Neural cell (in vitro differentiated cells): Measurements from ENCODE around the gene SH3BGR. TPM values are rescaled to one million over a fixed set of nuclear protein-coding genes. Genes with fewer than 3 reads are reported as not detected.

ENCODE experiments used
- H2AFZ ChIP-seq: fragments of 200-600, 300-800 bp; sonication (generic), shearing (Covaris generic); 2 replicates; pipeline ENCODE4 v1.6.0; 2014; ENCODE audit warnings: low read depth, mild to moderate bottlenecking, antibody characterized with exemption, low read length, moderate library complexity
- H3F3A ChIP-seq: fragments of 200-600 bp; shearing (Covaris generic); 2 replicates; pipeline ENCODE4 v1.6.1; 2016; ENCODE audit warnings: mild to moderate bottlenecking, moderate library complexity, mixed read lengths, antibody characterized with exemption, low read length; ENCODE audit not compliant: insufficient read depth, poor library complexity, severe bottlenecking
- H3K27ac ChIP-seq: fragments of 200-600, 300-800 bp; sonication (generic), shearing (Covaris generic); 2 replicates; pipeline ENCODE4 v1.5.1; 2014; ENCODE audit warnings: mild to moderate bottlenecking, low read length, moderate library complexity
- H3K27me3 ChIP-seq: fragments of 300-800, 200-600 bp; sonication (generic), shearing (Covaris generic); 2 replicates; pipeline ENCODE4 v1.6.0; 2014; ENCODE audit warnings: mild to moderate bottlenecking, low read depth, low read length, moderate library complexity; ENCODE audit not compliant: insufficient read depth
- H3K36me3 ChIP-seq: fragments of 300-800, 200-600 bp; sonication (generic), shearing (Covaris generic); 2 replicates; pipeline ENCODE4 v1.5.1; 2014; ENCODE audit warnings: mild to moderate bottlenecking, antibody characterized with exemption, low read length, moderate library complexity; ENCODE audit not compliant: insufficient read depth
- H3K4me2 ChIP-seq: fragments of 300-800, 200-600 bp; sonication (generic), shearing (Covaris generic); 2 replicates; pipeline ENCODE4 v1.6.0; 2014; ENCODE audit warnings: mild to moderate bottlenecking, low read length
- H3K4me3 ChIP-seq: fragments of 300-800, 200-600 bp; sonication (generic), shearing (Covaris generic); 2 replicates; pipeline ENCODE4 v1.5.1; 2014; ENCODE audit warnings: mild to moderate bottlenecking, low read length, moderate library complexity
- H3K79me2 ChIP-seq: fragments of 200-600 bp; shearing (Covaris generic); replicated peaks from 2 replicates; pipeline ENCODE4 v1.6.0; 2014; ENCODE audit warnings: mild to moderate bottlenecking, low read length, moderate library complexity; ENCODE audit not compliant: insufficient read depth
- H3K9ac ChIP-seq: fragments of 300-800, 200-600 bp; sonication (generic), shearing (Covaris generic); 2 replicates; pipeline ENCODE4 v1.6.1; 2016; ENCODE audit warnings: mild to moderate bottlenecking, low read length, mixed read lengths
- H3K9me2 ChIP-seq: fragments of 200-600 bp; shearing (Covaris generic); 2 replicates; pipeline ENCODE4 v1.6.1; 2016; ENCODE audit warnings: mild to moderate bottlenecking, low read length, mixed read lengths; ENCODE audit not compliant: insufficient read depth
- H3K9me3 ChIP-seq: fragments of 200-600, 300-800 bp; sonication (generic), shearing (Covaris generic); 2 replicates; pipeline ENCODE4 v1.6.1; 2016; ENCODE audit warnings: mild to moderate bottlenecking, mixed run types, low read length, moderate library complexity, mixed read lengths
- H4K20me1 ChIP-seq: fragments of 200-600 bp; shearing (Covaris generic); 2 replicates; pipeline ENCODE4 v1.6.1; 2016; ENCODE audit warnings: mild to moderate bottlenecking, mixed run types; ENCODE audit not compliant: insufficient read depth
- EP300 ChIP-seq: fragments of 450-650 bp; conservative IDR thresholded peaks from 2 replicates; pipeline ENCODE4 v1.6.1; 2014; ENCODE audit warnings: antibody characterized with exemption, mild to moderate bottlenecking, moderate library complexity; ENCODE audit not compliant: poor library complexity, severe bottlenecking
- EZH2 ChIP-seq: fragments of 200-600, 300-800 bp; shearing (Covaris generic), sonication (generic); IDR thresholded peaks from 2 replicates; pipeline ENCODE4 v1.6.1; 2014; ENCODE audit warnings: antibody characterized with exemption, low read length, borderline replicate concordance, mild to moderate bottlenecking; ENCODE audit not compliant: insufficient read depth, poor library complexity, severe bottlenecking
- MXI1 ChIP-seq: fragments of 450-650 bp; conservative IDR thresholded peaks from 2 replicates; pipeline ENCODE4 v1.6.1; 2014; ENCODE audit warnings: antibody characterized with exemption, mild to moderate bottlenecking; ENCODE audit not compliant: poor library complexity, severe bottlenecking
- POLR2AphosphoS5 ChIP-seq: IDR thresholded peaks from 2 replicates; pipeline ENCODE4 v1.6.1; 2012
- RAD21 ChIP-seq: fragments of 450-650 bp; conservative IDR thresholded peaks from 2 replicates; pipeline ENCODE4 v1.6.1; 2014; ENCODE audit warnings: antibody characterized with exemption, mild to moderate bottlenecking, moderate library complexity
- SMC3 ChIP-seq: fragments of 450-650 bp; conservative IDR thresholded peaks from 2 replicates; pipeline ENCODE4 v1.6.1; 2014; ENCODE audit warnings: antibody characterized with exemption, mild to moderate bottlenecking, moderate library complexity; ENCODE audit not compliant: poor library complexity
- TAF1 ChIP-seq: IDR thresholded peaks from 2 replicates; pipeline ENCODE4 v1.6.1; 2012; ENCODE audit warnings: low read depth
- polyA plus RNA-seq: library from polyadenylated mRNA; depleted of rRNA; stranded (reverse); fragments of >200 nt; gene quantifications from 2 replicates; pipeline ENCODE4 v1.2.3, GENCODE V29; 2014
- TF ChIP-seq, protein P1 (sequence below): fragments of 450-650 bp; IDR thresholded peaks from 2 replicates; pipeline ENCODE4 v1.5.1; 2014; ENCODE audit warnings: antibody characterized with exemption, mild to moderate bottlenecking, moderate library complexity; ENCODE audit not compliant: poor library complexity, severe bottlenecking
- TF ChIP-seq, protein P2 (sequence below): IDR thresholded peaks from 2 replicates; pipeline ENCODE4 v1.6.1; 2012; ENCODE audit warnings: borderline replicate concordance

The SH3BGR gene
- polyA plus RNA-seq, 1 donor from 2014 or later = 13.8 TPM

DNA sequence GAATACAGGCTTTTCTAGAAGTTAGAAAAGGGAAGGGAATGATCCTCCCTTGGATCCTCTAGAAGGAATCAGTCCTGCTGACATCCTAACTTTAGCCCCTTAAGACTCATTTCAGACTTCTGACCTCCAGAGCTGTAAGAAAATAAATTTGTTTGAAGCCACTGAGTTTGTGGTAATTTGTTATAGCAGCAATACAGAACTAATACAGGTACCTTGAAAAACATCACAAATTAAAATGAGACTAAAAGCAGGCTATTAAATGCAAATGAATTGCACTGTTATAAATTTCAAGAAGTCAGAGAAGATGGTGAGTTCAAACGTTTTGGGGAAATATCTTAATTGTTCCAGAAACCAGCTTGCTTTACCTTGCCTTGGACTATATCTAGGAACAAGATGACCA, 12.5 kb upstream of the SH3BGR start:
- Histone ChIP-seq H3K27ac (no peak overlapping the region), H4K20me1 (no peaks in the 10 kb centered on the region), H3K36me3 (no peaks in the 10 kb centered on the region), H2AFZ (no peak overlapping the region), H3K9ac (no peak overlapping the region), H3K27me3 (no peaks in the 10 kb centered on the region), H3K79me2 (no peaks in the 10 kb centered on the region), H3K4me2 (no peak overlapping the region), H3F3A (no peaks in the 10 kb centered on the region), H3K9me3 (no peaks in the 10 kb centered on the region), H3K4me3 (no peak overlapping the region), H3K9me2 (no peaks in the 10 kb centered on the region)
- no peak for TF ChIP-seq EZH2

DNA sequence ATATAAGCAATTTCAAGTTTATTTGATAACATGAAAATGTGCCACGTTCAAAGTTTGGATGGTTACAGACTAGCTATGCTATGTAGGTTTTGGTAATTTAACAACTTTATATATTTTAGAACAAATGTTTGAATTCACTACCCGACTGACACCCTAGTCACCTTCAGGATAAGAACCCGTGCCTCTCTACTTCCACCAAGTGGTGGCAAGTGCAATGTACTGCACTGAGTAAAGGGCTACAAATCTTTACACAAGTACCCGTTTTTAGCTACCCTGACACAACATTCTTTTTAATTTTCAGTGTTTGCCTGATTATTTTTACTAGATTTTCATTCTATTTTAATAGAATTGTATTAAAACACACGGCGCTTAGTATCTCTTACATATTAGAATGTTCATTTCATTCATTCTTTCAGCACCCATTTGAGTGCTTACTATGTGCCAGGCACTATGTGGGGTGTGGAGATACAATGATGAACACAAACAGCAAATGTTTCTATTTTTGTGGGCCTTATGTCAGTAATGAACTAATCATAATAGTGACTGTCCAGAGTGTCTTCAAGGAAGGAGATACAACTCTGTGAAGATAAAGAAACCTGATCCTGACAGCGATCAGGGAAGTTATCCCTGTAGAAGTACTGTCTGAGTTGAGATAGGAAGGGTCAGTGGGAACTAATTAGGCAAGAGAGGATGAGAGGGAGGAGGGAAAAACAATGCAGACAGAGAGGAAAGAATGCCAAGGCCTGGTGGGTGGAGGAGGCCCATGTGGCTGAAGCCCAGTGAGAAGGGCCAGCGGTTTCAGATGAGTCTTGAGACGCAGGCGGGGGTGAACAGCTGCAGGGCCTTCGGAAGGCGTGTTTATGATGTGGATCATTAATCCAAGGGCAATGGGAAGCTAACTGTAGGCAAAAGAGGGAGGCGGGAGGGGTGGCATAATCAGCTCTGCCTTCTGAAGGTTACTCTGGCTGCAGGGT, 10.0 kb upstream of the SH3BGR start:
- peak; percentile 78 for TF ChIP-seq SMC3
- no peak for TF ChIP-seq EZH2
- TF ChIP-seq, protein P1, sequence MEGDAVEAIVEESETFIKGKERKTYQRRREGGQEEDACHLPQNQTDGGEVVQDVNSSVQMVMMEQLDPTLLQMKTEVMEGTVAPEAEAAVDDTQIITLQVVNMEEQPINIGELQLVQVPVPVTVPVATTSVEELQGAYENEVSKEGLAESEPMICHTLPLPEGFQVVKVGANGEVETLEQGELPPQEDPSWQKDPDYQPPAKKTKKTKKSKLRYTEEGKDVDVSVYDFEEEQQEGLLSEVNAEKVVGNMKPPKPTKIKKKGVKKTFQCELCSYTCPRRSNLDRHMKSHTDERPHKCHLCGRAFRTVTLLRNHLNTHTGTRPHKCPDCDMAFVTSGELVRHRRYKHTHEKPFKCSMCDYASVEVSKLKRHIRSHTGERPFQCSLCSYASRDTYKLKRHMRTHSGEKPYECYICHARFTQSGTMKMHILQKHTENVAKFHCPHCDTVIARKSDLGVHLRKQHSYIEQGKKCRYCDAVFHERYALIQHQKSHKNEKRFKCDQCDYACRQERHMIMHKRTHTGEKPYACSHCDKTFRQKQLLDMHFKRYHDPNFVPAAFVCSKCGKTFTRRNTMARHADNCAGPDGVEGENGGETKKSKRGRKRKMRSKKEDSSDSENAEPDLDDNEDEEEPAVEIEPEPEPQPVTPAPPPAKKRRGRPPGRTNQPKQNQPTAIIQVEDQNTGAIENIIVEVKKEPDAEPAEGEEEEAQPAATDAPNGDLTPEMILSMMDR = peak; percentile 78
- TF ChIP-seq EP300 = no peak
- TF ChIP-seq RAD21 = peak; percentile 79
- Histone ChIP-seq H3F3A (no peaks in the 10 kb centered on the region), H3K79me2 (no peaks in the 10 kb centered on the region), H3K27ac (no peak overlapping the region), H3K27me3 (no peaks in the 10 kb centered on the region), H3K4me3 (no peak overlapping the region), H3K9ac (no peak overlapping the region), H2AFZ (no peak overlapping the region), H3K36me3 (no peaks in the 10 kb centered on the region), H4K20me1 (no peaks in the 10 kb centered on the region), H3K9me2 (no peaks in the 10 kb centered on the region), H3K9me3 (no peaks in the 10 kb centered on the region), H3K4me2 (no peak overlapping the region)

DNA sequence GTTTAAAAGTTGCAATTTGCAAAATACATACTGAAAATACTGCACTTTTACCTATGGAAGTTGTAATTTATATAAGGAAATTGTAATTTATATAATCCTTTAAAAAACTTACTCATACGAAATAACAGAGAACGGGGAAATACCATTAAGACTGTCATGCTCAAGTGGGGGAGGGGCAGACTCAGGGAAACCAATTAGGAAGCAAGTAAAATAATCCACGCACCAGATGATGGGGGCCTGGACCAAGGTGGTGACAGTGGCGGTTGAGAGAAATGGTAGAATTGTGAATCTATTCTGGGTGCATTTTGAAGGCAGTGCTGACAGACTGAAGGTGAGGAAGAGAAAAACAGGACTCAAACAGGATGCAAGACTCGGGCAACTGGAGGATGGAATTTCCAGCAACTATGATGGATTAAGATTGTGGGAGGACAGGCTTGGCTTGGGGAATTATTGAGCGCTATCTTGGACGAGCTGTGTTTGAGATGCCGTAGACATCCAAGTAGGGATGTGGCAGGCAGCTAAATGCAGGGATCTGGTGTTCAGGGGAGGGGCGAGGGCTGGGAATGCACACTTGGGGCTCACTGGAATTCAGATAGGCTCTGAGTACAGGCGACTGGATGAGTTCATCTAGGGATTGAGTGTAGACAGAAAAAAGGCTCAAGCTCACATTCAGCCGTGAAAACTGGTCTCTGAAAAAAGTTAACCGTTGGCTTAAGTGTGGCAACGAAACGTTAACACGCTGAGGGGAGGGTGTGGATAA, 7.2 kb upstream of the SH3BGR start:
- peak overlapping the region; percentile 87 for H3K27ac ChIP-seq
- TF ChIP-seq TAF1 = no peak
- no peak for TF ChIP-seq EZH2
- no peak for TF ChIP-seq EP300
- TF ChIP-seq RAD21 = no peak
- TF ChIP-seq, protein P2, sequence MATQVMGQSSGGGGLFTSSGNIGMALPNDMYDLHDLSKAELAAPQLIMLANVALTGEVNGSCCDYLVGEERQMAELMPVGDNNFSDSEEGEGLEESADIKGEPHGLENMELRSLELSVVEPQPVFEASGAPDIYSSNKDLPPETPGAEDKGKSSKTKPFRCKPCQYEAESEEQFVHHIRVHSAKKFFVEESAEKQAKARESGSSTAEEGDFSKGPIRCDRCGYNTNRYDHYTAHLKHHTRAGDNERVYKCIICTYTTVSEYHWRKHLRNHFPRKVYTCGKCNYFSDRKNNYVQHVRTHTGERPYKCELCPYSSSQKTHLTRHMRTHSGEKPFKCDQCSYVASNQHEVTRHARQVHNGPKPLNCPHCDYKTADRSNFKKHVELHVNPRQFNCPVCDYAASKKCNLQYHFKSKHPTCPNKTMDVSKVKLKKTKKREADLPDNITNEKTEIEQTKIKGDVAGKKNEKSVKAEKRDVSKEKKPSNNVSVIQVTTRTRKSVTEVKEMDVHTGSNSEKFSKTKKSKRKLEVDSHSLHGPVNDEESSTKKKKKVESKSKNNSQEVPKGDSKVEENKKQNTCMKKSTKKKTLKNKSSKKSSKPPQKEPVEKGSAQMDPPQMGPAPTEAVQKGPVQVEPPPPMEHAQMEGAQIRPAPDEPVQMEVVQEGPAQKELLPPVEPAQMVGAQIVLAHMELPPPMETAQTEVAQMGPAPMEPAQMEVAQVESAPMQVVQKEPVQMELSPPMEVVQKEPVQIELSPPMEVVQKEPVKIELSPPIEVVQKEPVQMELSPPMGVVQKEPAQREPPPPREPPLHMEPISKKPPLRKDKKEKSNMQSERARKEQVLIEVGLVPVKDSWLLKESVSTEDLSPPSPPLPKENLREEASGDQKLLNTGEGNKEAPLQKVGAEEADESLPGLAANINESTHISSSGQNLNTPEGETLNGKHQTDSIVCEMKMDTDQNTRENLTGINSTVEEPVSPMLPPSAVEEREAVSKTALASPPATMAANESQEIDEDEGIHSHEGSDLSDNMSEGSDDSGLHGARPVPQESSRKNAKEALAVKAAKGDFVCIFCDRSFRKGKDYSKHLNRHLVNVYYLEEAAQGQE = no peak
- TF ChIP-seq MXI1 = no peak
- TF ChIP-seq, protein P1 = no peak
- TF ChIP-seq SMC3 = no peak
- TF ChIP-seq POLR2AphosphoS5 = no peak
- no peaks in the 10 kb centered on the region for H3K36me3 ChIP-seq
- no peaks in the 10 kb centered on the region for H3K27me3 ChIP-seq
- H3K4me2 ChIP-seq = peak overlapping the region; percentile 86
- no peaks in the 10 kb centered on the region for H3K79me2 ChIP-seq
- H2AFZ ChIP-seq = peak overlapping the region; percentile 66
- H3K9me3 ChIP-seq = no peaks in the 10 kb centered on the region
- no peaks in the 10 kb centered on the region for H3F3A ChIP-seq
- H3K4me3 ChIP-seq = peak overlapping the region; percentile 90
- H4K20me1 ChIP-seq = no peaks in the 10 kb centered on the region
- H3K9ac ChIP-seq = peak overlapping the region; percentile 85
- H3K9me2 ChIP-seq = no peaks in the 10 kb centered on the region
